ENCODE data around the gene PLEKHJ1.
"Not testable (repeated sequence)": the region's sequence is repeated elsewhere in the genome, so short reads cannot be mapped to it uniquely, and the experiment has no call there.

Gene PLEKHJ1

GRCh38 chr19:2217591-2217990 is 18.5 kb downstream of the PLEKHJ1 start:
- DNase-seq, result no peak

DNA sequence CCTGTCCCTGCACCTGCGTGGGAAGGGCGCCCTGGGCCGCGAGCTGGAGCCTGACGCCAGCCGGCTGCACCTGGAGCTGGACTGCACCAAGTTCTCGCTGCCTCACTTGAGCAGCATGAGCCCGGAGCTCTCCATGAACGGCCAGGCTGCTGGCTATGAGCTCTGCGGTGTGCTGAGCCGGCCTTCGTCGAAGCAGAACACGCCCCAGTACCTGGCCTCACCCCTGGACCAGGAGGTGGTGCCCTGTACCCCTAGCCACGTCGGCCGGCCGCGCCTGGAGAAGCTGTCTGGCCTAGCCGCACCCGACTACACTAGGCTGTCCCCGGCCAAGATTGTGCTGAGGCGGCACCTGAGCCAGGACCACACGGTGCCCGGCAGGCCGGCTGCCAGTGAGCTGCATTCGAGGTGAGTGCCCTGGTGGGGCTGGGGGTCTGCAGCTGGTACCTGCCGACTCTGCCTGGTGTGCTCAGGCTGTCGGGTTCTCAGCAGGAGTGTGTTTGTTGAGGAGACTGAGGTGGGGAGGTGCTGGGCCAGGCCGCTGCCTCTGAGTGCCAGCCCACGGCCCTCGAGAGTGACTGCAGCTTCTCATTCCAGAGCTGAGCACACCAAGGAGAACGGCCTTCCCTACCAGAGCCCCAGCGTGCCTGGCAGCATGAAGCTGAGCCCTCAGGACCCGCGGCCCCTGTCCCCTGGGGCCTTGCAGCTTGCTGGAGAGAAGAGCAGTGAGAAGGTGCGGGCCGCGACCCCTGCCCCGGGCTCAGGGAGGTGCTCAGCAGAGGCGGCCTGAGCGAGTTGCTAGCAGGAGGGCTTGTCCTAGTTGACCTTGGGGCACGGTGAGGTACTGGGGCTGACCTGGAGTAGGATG is 19.5 kb downstream of the PLEKHJ1 start:
- no peak for DNase-seq

GRCh38 chr19:2215281-2215751 is 20.8 kb downstream of the PLEKHJ1 start:
- DNase-seq, result no peak

DNA sequence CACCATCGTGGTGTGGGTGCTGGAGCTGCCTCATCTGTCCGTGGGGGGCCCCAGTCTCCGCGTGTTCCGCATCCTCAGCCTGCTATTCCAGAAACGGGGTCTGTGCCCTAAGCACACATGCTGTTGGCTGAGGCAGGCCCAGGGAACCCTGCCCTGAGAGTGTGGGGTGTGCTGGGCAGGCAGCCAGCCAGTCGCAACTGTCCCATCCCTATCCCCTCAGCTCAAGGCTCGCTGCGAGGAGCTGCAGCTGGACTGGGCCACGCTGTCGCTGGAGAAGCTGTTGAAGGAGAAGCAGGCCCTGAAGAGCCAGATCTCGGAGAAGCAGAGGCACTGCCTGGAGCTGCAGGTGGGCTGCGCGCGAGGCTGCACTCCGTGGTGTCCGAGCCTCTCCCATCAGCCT is 21.9 kb downstream of the PLEKHJ1 start:
- no peak for DNase-seq

DNA sequence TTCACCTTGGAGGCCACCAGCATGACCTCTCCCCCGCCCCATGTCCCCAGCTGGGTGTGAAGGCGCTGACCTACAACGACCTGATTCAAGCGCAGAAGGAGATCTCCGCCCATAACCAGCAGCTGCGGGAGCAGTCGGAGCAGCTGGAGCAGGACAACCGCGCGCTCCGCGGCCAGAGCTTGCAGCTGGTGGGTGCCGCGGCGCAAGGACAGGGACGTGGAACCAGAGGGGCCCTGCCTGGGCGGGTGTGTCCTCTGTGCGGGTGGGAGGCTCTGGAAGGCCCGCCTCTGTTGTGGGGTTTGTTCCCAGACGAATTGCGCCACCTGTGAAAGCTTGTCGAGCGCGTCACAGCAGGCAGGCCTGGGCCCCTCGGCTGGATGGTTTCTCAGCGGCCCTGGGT is 22.3 kb downstream of the PLEKHJ1 start:
- no peak for DNase-seq

GRCh38 chr19:2212861-2213711 is 23.0 kb downstream of the PLEKHJ1 start:
- DNase-seq, result no peak

- no peak for DNase-seq
Measured at GRCh38 chr19:2210987-2211740, 25.0 kb downstream of the PLEKHJ1 start.

DNA sequence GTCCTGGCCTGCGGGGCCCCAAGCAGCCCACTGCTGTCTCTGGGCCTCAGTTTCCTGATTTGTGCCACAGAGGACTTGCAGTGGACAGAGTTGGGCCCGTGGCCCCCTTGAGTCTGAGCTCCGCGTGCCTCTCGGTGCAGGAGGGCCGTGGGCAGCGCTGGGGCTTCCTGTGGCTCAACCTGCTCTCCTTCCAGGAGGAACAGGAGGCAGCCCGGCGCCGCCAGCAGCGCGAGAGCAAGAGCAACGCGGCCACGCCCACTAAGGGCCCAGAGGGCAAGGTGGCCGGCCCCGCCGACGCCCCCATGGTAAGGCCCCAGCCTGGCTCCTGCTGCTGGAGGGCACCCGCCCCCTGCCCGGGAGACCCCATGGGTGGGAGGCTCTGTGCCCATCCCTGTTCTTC is 25.9 kb downstream of the PLEKHJ1 start:
- no peak for DNase-seq

DNA sequence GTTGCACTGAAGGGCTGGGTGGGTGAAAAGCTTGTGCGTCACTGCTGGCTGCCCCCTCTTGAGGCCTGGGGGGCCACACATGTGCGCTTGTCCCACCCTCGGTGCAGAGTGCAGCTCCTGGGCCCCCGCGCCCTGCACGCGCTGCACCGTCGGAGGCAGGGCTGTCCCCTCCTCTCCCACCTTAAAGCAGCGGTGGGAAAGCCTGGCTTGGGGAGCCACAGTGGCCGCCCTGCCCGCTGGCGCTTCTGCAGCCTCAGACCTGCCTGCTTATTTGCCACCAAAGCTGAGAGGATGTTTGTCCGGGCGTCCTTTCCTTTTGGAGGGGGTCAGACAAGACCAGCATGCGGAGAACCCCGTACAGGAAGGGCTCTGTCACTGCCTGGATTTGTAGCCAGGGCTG is 26.7 kb downstream of the PLEKHJ1 start:
- DNase-seq, result no peak

GRCh38 chr19:2208975-2209374 is 27.2 kb downstream of the PLEKHJ1 start:
- no peak for DNase-seq

GRCh38 chr19:2207991-2208860 is 27.9 kb downstream of the PLEKHJ1 start:
- no peak for DNase-seq

DNA sequence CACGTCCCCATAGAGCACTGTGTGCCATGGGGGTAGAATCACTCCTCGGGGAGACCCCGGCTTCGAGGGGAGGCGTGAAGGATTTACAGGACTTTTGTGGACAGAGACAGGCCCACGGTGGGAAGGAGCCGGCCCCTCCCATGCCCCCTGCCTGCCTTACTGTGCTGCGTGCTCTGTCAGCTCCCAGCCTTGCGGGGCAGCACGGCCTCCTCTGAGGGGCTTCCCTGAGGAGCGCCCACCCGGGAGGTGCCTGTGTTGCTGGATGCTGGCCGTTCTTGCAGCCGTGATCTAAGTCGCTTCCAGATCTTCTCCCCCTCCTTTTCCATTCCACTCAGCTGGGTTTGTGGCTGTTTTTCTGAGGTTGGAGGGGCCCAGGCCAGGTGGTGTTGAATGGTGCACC is 29.1 kb downstream of the PLEKHJ1 start:
- no peak for DNase-seq

DNA sequence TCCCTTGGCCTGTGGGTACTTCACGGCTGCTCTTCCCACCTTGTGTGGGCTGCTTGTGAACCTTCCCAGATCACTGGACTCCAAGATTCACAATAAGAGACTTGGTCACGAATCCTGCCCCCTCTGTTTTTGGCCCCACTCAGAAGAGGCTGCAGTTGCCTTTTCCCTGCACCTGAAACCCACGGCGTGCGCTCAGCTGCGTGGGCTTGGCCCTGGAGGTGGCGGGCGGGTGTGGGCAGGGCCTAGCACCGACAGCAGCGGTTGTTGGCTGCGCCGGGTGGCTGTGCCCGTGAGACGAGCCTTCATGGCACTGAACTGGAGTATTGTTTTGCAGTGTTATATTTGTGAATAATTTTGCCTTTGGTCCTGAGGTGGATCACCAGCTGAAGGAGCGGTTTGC is 33.8 kb downstream of the PLEKHJ1 start:
- no peak for DNase-seq

DNA sequence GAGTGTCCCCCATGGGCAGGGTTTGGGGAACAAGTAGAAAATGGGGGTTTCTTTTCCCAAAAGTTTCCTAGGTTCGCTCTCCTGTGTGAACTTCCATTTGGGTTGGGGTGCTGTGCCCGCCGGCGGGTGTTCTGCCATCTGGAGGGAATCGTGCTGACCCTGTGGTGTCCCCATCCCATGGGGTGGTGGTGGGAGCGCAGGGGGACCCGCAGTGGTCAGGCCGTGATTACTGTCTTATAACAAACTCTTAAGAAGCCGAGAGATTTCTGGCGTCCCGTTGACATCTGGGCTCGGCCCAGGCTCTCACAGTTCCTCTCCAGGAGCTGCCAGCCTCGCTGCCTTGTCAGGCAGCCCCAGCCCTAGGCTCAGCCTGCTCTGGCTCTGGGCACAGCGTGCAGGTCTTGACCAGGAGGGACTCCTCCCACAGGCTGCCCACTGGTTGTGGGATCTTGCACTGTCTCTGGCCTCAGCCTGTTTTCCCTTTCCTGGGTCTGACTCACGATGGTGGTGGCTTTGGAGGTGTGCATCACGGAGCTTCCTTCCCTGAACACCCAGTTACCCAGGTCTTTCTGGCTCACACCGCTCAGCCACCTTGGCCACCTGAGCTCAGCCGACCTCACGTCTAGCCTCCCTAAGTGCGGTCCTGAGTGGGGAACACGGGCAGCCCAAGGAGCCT is 34.5 kb downstream of the PLEKHJ1 start:
- DNase-seq, result no peak

- not testable (repeated sequence) for DNase-seq
Measured at GRCh38 chr19:2200624-2201294, 35.4 kb downstream of the PLEKHJ1 start.

GRCh38 chr19:2199861-2200623 is 36.1 kb downstream of the PLEKHJ1 start:
- no peak for DNase-seq

DNA sequence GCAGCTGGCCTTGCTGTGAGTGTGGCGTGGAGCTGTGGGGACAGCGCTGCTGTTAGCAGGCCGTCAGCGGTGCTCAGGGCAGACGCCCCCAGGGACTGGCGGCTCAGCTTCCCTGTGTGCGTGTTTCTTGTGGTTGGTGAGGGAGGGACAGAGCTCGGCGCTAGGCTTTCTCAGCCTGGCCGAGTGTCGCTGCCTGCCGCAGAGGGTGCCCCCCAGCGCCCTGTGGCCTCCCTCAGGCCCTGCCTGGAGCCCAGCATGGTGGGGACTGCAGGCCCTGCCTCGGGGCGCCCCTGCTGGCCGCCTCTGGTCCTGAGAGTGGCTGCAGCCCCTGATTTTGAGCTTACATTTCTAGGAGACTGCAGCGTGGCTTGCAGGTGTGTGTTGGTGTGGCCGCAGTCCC is 36.9 kb downstream of the PLEKHJ1 start:
- no peak for DNase-seq

DNA sequence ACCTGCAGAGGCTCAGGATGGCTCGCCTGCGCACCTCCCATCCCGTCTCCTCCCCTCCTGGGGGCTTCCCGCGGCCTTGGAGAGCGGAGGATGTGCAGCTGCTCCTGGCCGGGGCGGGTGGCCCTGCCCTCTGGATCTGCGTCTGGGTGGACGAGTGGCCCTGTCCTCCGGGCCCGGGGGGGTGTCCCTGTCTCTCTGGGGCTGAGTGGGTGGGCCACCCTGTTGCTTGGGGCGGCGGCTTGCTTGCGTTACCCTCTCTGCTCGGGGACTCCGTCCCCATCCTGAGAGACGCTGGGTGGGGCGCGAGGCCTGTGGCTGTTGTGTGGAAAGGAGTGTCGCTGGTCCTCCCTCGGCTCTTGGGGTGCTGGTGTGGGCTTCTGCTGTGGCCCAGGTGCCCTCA is 37.8 kb downstream of the PLEKHJ1 start:
- DNase-seq, result no peak

- no peak for DNase-seq
Measured at GRCh38 chr19:2197270-2197669, 38.9 kb downstream of the PLEKHJ1 start.

DNA sequence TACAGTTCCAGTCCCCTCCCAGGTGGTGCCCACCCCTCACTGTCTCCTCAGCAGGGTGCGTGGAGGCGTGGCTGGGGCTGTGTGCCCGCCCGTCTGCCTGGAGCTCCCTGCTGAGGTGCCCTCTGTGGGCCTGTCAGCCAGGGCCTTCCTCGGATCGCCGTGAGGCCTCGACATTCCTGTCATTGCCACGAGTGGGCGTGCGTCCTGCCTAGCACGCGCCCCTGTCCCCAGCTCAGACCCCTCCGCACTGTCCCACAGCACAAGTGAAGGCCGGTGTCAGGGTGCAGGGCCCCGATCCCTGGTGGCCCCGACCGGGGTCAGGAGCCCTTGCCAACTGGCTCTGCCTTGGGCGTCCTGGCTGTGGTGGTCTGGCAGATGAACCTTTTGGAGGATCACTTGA is 40.2 kb downstream of the PLEKHJ1 start:
- no peak for DNase-seq
